Activated CD4-positive, alpha-beta T cell treated with anti-CD3 and anti-CD28 coated beads, Interleukin-2, amount 50 U/mL, for 24 hours (primary cell): ENCODE results near the gene PTPRC.

Experiments
- DNase-seq, 2 donors: peaks; one replicate each; pipeline ENCODE4 v3.0.0-alpha.2; 2020; ENCODE audit warnings: low read depth in 1 of 2, low spot score in 1 of 2

The PTPRC gene

DNA sequence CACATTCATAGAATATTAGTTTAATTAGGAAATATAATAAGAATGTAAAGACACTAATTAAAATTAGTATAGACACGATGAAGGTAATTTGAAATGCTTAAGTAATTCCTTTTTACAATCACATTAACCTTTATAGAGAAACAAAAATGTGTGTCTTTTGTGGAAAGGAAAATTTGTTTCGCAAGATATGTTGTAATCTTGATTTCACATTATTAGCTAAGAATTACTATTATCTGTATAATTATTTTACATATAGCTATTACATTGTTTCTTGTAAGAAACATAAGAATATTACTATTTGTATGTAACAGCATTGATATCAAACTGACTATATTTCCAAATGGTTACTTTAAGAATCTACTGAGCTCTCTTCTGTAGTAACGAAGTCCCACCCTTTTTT, 111.2 kb downstream of the PTPRC start:
- DNase-seq = no peak

DNA sequence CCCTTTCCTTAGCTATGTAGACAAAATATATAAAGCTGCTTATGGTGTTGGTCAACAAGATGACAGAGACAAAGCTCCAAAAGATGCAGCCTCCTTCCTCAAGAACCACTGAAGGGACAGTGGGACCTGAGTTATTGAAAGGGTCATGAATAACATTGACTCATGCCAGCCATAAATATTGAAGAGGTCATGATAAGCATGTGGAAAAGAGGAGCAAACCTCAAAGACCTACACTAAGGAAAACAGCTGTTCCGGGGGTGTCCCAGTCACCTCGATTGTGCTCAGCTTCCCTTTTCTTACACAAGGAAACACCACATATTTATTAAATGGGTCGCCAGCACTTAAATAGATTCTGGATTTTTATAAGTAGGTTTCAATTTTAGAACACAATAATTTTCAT, 112.9 kb downstream of the PTPRC start:
- DNase-seq = no peak

DNA sequence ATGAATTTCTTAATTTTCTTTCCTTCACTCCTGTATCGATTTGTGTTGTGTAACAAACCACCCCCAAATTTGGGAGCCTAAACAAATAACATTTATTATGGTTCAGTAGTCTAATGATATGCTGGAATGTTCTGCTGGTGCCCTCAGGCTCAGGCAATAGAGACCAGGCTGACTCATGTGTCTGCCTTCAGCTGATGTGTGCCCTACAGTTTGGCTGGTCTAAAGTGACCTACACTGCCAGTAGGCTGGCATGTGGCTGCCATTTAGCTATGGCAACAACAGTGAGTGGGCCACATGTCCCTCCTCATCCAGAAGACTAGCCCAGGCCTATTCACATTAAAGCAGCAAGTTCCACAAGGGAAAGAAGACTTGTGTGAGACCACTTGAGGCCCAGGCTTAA, 115.8 kb downstream of the PTPRC start:
- no peak for DNase-seq

DNA sequence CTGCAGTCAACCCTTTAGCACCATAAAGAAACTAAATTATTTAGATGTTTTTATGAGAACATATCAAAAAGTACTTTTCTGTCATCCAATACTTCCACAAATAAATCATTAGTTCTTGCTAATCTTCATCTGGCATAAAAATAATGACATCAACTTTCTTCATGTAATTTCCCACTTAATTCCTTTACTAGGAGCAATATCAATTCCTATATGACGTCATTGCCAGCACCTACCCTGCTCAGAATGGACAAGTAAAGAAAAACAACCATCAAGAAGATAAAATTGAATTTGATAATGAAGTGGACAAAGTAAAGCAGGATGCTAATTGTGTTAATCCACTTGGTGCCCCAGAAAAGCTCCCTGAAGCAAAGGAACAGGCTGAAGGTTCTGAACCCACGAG, 116.9 kb downstream of the PTPRC start:
- no peak for DNase-seq

DNA sequence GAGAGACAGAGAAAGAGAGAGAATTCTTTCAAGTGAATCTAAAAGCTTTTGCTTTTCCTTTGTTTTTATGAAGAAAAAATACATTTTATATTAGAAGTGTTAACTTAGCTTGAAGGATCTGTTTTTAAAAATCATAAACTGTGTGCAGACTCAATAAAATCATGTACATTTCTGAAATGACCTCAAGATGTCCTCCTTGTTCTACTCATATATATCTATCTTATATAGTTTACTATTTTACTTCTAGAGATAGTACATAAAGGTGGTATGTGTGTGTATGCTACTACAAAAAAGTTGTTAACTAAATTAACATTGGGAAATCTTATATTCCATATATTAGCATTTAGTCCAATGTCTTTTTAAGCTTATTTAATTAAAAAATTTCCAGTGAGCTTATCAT, 117.6 kb downstream of the PTPRC start:
- DNase-seq = no peak

DNA sequence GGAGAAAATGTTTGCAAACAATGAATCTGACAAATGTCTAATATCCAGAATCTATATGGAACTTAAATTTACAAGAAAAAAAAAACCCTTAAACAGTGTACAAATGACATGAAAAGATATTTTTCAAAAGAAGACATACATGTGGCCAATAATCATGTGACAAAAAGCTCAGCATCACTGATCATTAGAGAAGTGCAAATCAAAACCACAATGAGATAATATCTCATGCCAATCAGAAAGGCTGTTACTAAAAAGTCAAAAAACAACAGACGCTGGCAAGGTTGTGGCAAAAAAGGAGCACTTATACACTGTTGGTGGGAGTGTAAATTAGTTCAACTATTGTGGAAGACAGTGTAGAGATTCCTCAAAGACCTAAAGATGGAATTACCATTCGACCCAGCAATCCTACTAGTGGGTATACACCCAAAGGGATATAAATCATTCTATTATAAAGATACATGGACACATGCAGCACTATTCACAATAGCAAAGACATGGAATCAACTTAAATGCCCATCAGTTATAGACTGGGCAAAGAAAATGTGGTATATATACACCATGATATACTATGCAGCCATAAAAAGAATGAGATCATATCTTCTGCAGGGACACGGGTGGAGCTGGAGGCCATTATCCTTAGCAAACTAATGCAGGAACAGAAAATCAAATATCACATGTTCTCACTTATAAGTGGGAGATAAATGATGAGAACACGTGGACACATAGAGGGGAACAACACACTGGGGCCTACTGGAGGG, 123.2 kb downstream of the PTPRC start:
- no peak for DNase-seq

DNA sequence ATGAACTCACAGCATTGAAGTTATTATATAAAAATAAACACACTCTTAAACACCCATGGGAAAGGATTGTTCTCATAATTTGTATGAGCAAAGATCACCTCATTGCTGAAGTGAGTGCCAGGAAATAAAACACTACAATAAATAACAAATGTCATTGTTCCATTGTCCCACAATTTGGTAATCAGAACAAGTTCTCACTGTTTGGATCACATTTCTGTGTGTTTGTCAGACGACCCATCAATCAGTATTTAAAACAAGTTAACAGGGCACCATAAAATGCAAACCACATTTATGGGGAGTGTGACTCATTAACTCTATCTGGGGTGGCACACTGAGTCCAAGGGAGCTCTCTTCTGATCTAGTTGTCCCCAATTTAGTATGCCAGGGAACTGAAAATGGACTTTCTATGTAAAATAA, 124.5 kb downstream of the PTPRC start:
- no peak for DNase-seq

DNA sequence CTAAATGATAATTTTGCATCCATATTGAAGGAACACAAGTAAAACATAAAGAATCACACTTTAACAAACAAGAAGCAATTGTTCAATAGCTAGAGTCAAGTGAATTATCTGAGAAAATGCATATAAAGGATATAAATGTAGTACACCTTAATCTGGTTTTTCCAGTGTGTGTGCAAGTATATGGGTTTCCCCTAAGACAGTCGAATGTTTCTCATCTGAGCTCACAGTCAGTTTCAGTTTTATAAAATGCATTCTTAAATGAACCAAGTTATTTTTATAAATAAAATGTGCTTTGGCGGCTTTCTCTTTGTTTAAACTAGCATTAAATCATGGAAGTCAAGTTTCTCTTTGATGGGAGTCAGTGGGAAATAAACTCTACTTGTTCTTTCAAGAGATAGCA, 125.9 kb downstream of the PTPRC start:
- DNase-seq = no peak

DNA sequence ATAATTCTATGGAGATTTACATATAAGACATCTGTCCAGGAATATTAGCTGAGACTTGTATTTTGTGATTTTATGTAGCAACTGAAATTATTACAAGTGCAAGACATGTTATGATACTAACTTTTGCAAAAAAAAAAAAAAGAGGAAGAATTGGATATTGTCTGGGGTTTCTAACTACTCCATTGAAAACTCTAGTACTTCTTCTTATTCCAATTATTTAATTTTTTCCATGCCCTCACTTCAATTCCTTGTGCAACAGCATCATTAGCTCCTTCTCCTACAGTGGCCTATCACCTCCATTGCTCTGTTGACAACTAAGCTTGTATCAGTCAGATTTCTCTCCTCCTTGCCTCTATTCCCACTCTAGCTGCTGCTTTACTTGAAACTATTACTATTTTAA, 126.6 kb downstream of the PTPRC start:
- no peak for DNase-seq

DNA sequence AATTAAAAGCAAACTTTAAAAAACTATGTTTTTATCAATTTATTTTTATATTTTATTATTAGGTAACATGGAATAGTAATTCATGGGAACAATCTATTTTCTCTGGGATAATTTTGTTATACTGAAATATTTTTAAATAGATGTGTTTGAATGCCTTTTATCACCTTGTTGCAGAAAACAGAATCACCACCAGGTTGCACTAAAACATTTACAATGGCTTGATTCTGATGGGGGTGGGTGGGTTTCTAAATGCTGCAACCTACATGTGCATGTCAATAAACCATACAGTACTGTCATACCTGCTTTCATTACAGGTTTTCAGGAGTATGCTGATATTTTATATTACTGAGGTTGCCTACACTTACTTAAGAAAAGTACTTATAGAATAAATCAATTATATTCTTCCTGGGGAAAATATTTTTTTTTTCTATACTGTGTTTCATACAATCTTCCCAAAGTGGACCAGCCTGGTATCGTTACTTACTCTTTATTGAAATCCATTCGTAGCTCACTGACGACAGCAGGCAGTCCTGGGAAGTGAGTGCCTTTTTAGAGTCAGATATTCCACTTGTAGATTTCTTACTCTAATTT, 132.8 kb downstream of the PTPRC start:
- DNase-seq = no peak

DNA sequence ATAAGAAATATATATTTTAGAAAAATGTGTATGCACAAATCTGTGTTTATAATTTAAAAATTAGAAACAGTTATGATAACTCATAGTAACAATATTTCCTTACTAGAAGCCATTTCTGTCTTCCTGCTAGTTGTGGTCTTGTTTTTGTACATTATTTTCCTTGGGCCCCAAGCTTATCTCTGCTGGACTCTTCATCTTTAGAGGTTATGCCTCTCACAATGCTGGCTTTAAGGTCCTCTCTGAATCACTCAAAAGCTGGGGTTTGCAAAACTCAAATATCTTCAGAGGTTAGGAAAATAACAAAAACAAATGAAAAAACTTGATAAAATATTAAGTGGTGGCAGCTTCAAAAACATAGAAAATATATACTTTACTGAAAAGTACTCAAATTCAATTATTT, 133.8 kb downstream of the PTPRC start:
- no peak for DNase-seq

DNA sequence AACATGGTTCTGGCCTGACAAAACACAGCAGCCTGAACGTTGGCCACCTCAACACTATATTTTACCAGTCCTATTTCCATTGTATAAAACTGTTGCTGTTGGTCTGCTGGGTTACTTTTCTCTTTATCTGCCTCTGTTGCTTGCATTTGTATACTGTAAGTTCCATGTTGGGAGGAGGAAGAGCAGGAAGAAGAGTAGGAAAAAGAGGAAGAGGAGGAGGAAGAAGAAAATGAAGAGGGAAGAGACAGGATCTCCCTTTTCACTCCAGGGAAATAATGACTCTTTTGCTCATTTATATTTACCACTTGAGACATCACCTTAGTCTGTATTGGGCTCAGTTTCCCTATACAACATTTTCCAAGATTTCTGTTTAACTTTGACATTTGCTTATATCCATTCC, 134.2 kb downstream of the PTPRC start:
- DNase-seq = no peak

DNA sequence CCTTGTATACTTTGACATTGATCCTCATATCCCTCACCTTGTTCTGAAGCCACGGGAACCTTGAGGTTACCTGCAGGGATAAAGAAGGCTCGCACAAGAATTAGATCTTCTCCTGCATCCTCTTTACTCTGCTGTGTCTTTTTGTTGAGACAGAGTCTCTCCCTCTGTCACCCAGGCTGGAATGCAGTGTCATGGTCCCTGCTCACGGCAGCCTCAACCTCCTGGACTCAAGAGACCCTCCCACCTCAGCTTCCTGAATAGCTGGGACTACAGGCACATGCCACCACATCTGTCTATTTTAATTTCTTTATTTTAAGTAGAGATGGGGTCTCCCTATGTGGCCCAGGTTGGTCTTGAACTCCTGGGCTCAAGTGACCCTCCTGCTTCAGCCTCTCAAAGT, 134.7 kb downstream of the PTPRC start:
- no peak for DNase-seq

DNA sequence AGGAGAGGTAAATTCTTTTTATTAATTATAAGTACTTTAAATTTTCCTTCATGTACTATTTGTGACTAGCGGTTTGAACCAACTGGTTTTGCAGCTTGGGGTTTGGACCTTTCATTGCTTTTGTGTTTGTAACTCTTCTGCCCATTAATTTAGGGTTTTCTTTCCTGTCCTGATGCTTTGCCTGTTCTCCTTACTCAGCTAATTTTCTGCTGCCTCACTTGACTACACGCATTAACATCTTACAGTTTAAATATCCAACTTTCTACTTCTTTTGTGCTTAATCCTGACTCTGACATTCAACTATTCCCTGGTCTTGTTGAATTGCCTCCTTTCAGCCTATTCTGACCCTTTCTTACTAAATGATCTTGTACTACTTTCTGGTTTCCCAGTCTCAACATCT, 135.6 kb downstream of the PTPRC start:
- DNase-seq = no peak

DNA sequence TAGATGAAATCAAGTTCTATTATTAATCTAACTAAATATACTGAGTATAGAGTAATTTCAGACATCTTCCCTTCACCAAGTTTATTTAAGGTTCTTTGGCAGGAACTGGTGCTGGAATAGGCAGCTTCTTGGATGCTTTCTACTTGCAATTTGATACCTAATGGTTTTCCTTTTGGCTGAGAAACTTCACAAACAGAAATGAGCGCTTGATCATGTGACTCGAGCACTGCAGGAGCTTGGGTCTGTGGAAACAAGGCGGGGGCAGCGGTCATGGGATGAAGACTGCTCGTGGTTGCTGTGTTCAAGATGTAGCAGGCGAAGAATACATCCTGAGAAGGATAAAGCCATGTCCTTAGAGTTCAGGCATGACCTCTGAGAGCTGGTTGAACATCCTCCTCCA, 136.8 kb downstream of the PTPRC start:
- DNase-seq = no peak

DNA sequence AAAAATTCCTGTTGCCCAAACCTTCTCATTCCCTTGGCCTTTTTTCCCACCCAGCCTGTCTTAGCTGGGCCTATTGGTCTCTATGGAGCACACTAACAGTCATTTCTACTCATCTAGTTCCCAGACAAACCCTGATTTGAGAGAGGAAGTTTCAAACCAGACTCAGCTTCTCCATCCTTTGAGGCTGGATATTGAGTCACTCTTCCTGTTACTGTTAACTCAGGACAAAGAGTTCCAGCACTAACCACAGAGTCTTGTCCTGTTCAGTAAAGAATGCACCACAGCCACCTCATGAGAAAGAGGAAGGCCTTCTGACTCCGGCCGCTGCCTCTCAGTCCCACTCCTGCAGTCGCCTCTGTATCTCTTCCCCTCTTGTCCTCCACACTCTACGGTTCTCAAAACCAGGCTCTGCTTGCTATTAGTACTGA, 137.8 kb downstream of the PTPRC start:
- no peak for DNase-seq

DNA sequence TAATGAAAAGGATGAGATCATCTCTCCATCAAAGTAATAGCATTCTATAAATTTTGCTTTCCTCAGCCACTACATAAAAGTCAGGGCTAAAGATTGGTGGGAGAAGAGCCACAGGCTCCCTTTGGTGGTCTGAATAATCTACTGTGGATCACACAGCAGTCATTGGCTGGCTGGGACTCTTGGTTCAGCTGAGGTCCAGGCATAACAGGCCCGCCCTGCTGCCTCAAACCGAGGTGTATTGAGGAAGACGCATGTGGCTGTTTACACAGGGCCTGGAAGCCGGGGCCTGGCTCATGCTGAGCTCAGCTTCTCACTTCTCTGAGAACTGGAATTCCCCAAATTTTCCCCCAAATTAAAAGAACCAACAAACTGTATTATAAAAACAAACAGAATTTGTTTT, 139.2 kb downstream of the PTPRC start:
- no peak for DNase-seq

DNA sequence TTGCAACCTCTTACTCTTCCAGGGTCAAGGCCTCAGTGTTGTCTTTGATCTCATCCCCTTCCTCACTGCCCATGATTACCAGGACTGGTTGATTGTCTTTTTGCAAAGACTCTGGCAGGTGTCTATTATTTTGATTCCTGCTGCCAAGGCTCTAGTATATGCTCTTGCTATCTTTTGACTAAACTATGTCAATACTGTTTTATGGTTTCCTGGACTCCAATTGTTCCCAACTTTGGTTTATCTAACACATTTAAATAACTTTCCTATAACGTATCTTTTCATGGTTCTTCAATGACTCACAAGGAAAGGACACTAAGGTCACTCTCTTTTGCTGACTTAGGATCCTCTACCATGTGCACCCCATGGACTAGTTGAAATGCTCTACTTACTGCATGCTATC, 141.5 kb downstream of the PTPRC start:
- DNase-seq = no peak

DNA sequence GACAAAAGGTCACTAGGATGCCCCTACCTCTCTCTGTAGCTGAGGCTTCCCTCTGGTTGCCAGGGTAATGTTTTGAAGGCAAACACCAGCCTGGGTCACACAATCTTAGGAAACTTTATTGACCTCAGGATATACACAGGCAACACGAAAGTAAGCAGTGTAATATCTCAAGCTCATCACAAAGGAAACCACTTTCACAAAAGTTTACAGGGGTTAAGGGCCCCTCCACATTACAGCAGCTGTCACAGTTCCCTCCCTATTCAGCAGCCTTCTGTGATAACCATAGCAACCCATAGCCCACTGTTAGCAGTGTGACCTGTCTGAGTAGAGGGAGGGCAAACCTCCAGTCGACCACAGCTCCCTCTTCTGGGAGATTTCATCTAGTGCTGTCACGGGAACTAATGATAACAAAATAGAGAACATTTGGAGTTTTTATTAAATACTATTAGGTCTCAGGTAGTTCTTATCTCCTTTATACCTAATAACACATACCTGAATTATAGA, 149.8 kb downstream of the PTPRC start:
- DNase-seq = peak in 1 of 2 donors; percentile 8

DNA sequence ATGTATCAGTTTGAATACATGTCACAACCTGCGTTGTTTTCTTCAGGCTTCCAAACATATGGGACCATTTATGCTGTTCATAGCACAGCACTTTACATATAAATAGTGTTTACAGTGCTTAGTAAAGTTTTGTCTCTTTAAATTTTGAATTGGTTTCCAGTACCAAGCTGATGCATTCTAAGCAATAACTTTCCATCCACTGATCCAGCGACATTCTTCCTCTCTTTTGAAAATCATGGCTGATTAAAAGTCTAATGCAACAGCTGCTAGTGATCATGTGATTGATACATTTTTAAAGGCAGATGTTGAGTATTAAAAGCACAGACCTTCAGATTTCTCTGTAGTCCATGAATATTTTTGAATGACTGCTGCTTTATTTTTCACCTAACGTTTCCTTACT, 154.9 kb downstream of the PTPRC start:
- DNase-seq = no peak

DNA sequence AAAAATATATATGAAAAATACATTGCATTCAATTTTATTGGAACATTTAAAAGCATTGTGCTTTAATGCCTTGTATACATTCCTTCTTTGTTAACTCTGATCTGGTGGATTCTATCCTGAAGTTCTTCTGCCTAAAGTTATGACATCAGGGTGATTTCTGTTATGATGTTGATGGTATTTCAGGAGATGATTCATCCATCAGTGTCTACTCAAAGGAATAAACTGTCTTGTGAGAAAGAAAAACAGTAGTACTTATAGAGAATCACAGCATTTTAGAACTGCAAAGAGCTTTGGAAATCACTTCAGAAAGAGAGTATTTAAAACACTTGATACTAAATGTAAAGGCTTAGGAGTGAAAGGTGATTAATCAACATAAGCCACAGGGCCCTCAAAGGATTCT, 155.7 kb downstream of the PTPRC start:
- no peak for DNase-seq

DNA sequence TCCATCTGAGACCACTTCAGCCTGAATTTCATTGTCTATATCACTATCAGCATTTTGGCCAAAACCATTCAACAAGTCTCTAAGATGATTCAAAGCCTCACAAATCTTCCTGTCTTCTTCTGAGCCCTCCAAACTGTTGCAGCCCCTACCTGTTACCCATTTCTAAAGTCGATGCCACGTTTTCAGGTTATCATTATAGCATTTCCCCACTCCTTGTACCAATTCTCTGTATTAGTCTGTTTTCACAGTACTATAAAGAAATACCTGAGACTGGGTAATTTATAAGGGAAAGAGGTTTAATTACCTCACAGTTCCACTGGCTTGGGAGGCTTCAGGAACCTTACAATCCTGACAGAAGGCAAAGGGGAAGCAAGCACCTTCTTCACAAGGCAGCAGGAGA, 158.8 kb downstream of the PTPRC start:
- no peak for DNase-seq

DNA sequence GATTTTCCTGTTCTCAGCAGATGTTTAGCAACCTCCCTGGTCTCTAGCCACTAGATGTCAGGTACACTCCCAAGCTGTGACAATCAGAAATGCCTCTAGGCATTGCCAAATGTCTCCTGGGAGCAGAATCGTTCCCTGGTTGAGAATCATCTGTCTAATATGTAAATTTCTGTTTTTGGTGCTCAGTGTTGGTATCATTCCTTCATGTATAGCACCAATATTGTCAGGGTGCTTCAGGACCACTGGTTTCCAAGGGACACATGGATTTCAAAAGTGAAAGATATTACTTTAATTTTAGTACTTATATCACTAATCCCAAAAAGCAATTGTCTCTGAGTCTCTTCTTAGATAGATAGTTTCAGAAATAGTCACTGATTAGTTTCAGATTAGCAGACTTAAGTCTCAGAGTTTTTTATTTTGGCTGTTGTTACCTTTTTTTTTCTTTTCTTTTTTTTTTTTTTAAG, 160.1 kb downstream of the PTPRC start:
- DNase-seq = no peak
